Thyroid gland (tissue), 4 donors: ENCODE data around the gene MMEL1.
A peak's percentile ranks its signal among the peaks of the same experiment; 100 is the strongest.

Source experiments
- CTCF ChIP-seq, 6 experiments: fragments of 200-600 bp in 3 of 6; fragments of 450-650 bp in 3 of 6; sonication (generic) in 3 of 6; IDR thresholded peaks; one replicate each; pipeline ENCODE4 v1.5.1; 2016 to 2019; ENCODE audit warnings: antibody characterized with exemption in 6 of 6, mild to moderate bottlenecking in 2 of 6, inconsistent platforms in 1 of 6, moderate library complexity in 1 of 6
- POLR2A ChIP-seq, 2 donors: fragments of 450-650 bp; IDR thresholded peaks; one replicate each; pipeline ENCODE4 v1.6.1; 2017; ENCODE audit warnings: antibody characterized with exemption in 2 of 2, mild to moderate bottlenecking in 2 of 2, moderate library complexity in 1 of 2

GRCh38 chr1:2555634-2556276 is 77.1 kb downstream of the MMEL1 start:
- TF ChIP-seq CTCF (IDR thresholded peaks at IDR 0.05) (no peak), POLR2A (IDR thresholded peaks at IDR 0.05) (peak in 1 of 2 donors; percentile 31)
